K562 (cell line): Measurements from ENCODE around the gene NFIB. TPM values are rescaled to one million over a fixed set of nuclear protein-coding genes. Genes with fewer than 3 reads are reported as not detected.

Experiments
- ATAC-seq: fragments of 200-7000 bp; cut with Tn5 transposase; 3 replicates; pipeline ENCODE4 v1.9.1; 2020; ENCODE audit warnings: moderate library complexity
- BruUV-seq: library from RNA; stranded (reverse); fragments of 400-500 nt; replicated peaks from 2 replicates; lab custom pipeline; 2021; lab: Mats Ljungman, UMichigan
- CTCF ChIA-PET: fragments of 300-600 bp; formaldehyde crosslinking; extraction: SDS; loops from one replicate; lab custom pipeline; 2021; ENCODE audit warnings: low intra/inter-chr PET ratio; lab: Yijun Ruan, JAX
- POLR2A ChIA-PET: fragments of 300-600, 350-650 bp; sonication (Branson Sonifier 250); formaldehyde crosslinking; extraction: SDS; loops from one replicate; lab custom pipeline; 2021; ENCODE audit warnings: antibody characterized with exemption, inconsistent platforms; lab: Yijun Ruan, JAX
- DNase-seq, 4 experiments: peaks; one replicate each; pipeline versions ENCODE4 v3.0.0 to v3.0.0-alpha.2; 2011 to 2018; ENCODE audit warnings: low spot score in 3 of 4, mixed read lengths in 3 of 4; ENCODE audit errors: extremely low read depth in 1 of 4
- FAIRE-seq: peaks from 2 replicates; lab custom pipeline; 2011; peaks lifted over from hg19 to GRCh38; lab: Jason Lieb, UNC
- H2AFZ ChIP-seq: 2 replicates; pipeline ENCODE4 v1.6.0; 2011; ENCODE audit warnings: low read depth, low read length, control low read depth, inconsistent platforms
- H3K27ac ChIP-seq: fragments of 200-600 bp; 3 replicates; pipeline ENCODE4 v1.8.0; 2011; ENCODE audit warnings: low read depth, mild to moderate bottlenecking, control low read depth, inconsistent platforms, low read length, moderate library complexity, mixed read lengths; ENCODE audit errors: extremely low read depth
- H3K27me3 ChIP-seq, 2 experiments: fragments of 300-600 bp in 1 of 2; 2 replicates in 1 of 2; 3 replicates in 1 of 2; pipeline versions ENCODE4 v1.6.0 to v1.8.0; 2011; ENCODE audit warnings: inconsistent platforms in 2 of 2, low read length in 2 of 2, mild to moderate bottlenecking in 1 of 2, mixed read lengths in 1 of 2, moderate library complexity in 1 of 2; ENCODE audit not compliant: control insufficient read depth in 2 of 2, insufficient read depth in 2 of 2
- H3K36me3 ChIP-seq: fragments of 300-600 bp; 3 replicates; pipeline ENCODE4 v1.8.0; 2011; ENCODE audit warnings: mild to moderate bottlenecking, low read length, inconsistent platforms; ENCODE audit not compliant: control insufficient read depth, insufficient read depth
- H3K4me1 ChIP-seq, 2 experiments: fragments of 200-600 bp in 1 of 2; replicated peaks in 1 of 2; 2 replicates in 1 of 2; 3 replicates in 1 of 2; pipeline versions ENCODE4 v1.5.1 to v1.8.0; 2011; ENCODE audit warnings: inconsistent platforms in 2 of 2, low read length in 2 of 2, mild to moderate bottlenecking in 1 of 2, mixed read lengths in 1 of 2, moderate library complexity in 1 of 2; ENCODE audit not compliant: control insufficient read depth in 2 of 2, insufficient read depth in 2 of 2
- H3K4me2 ChIP-seq: 2 replicates; pipeline ENCODE4 v1.6.1; 2011; ENCODE audit warnings: low read length, control low read depth, inconsistent platforms, mixed read lengths; ENCODE audit not compliant: insufficient read depth
- H3K4me3 ChIP-seq: fragments of 200-600 bp; sonication (generic), shearing (Covaris generic); 2 replicates; pipeline ENCODE4 v1.5.1; 2016; ENCODE audit warnings: control low read depth, inconsistent platforms
- H3K79me2 ChIP-seq: fragments of 200-600 bp; 3 replicates; pipeline ENCODE4 v1.8.0; 2011; ENCODE audit warnings: low read length, inconsistent platforms; ENCODE audit not compliant: control insufficient read depth, insufficient read depth
- H3K9ac ChIP-seq, 2 experiments: 2 replicates each; pipeline versions ENCODE4 v1.6.0 to v1.6.1; 2011; ENCODE audit warnings: low read depth in 2 of 2, low read length in 2 of 2, control low read depth in 1 of 2, inconsistent platforms in 1 of 2, mild to moderate bottlenecking in 1 of 2, mixed read lengths in 1 of 2; ENCODE audit not compliant: insufficient read depth in 1 of 2
- H3K9me1 ChIP-seq: one replicate; pipeline ENCODE4 v1.6.0; 2011; ENCODE audit warnings: inconsistent platforms, mild to moderate bottlenecking, low read length, moderate library complexity; ENCODE audit not compliant: control insufficient read depth, insufficient read depth
- H3K9me3 ChIP-seq: replicated peaks from 2 replicates; pipeline ENCODE4 v1.5.1; 2011; ENCODE audit warnings: low read depth, low read length, inconsistent platforms; ENCODE audit not compliant: control insufficient read depth, insufficient read depth
- H4K20me1 ChIP-seq: replicated peaks from 2 replicates; pipeline ENCODE4 v1.6.1; 2011; ENCODE audit warnings: low read length, inconsistent platforms, mixed read lengths; ENCODE audit not compliant: control insufficient read depth, insufficient read depth
- CUX1 ChIP-seq: fragments of 200-800 bp; sonication (Bioruptor generic); IDR thresholded peaks from 2 replicates; pipeline ENCODE4 v1.6.1; 2016; ENCODE audit warnings: missing genetic modification characterization, missing compliant biosample characterization
- DMBX1 ChIP-seq: fragments of 250-450 bp; sonication (Bioruptor Pico); IDR thresholded peaks from 2 replicates; pipeline ENCODE4 v1.8.0; 2022; ENCODE audit warnings: inconsistent platforms, mild to moderate bottlenecking, moderate library complexity, borderline replicate concordance
- HMG20B ChIP-seq: fragments of 250-450 bp; sonication (Bioruptor Pico); IDR thresholded peaks from 2 replicates; pipeline ENCODE4 v1.5.0; 2021; ENCODE audit warnings: mild to moderate bottlenecking
- RNF2 ChIP-seq: sonication (generic); IDR thresholded peaks from 2 replicates; pipeline ENCODE4 v1.6.1; 2016
- SMC3 ChIP-seq: conservative IDR thresholded peaks from 2 replicates; pipeline ENCODE4 v1.6.1; 2011; ENCODE audit warnings: low read depth, low read length, improper control_type of control experiment; ENCODE audit not compliant: insufficient read depth
- SPI1 ChIP-seq: IDR thresholded peaks from 2 replicates; pipeline ENCODE4 v1.6.1; 2011; ENCODE audit warnings: low read depth, low read length, control low read depth, borderline replicate concordance
- XRCC4 ChIP-seq: IDR thresholded peaks from one replicate; pipeline ENCODE4 v1.6.1; 2011; ENCODE audit not compliant: insufficient read depth, insufficient read length; ENCODE audit errors: extremely low read depth
- ZC3H11A ChIP-seq: IDR thresholded peaks from 2 replicates; pipeline ENCODE4 v1.6.1; 2012; ENCODE audit warnings: low read depth, low read length, improper control_type of control experiment
- ZNF212 ChIP-seq: fragments of 450-650 bp; formaldehyde crosslinking; IDR thresholded peaks from 2 replicates; pipeline ENCODE4 v1.4.0; 2020; ENCODE audit warnings: mild to moderate bottlenecking
- ZNF780A ChIP-seq: fragments of 250-450 bp; sonication (Bioruptor Pico); IDR thresholded peaks from 2 replicates; pipeline ENCODE4 v1.5.0; 2021; ENCODE audit warnings: mild to moderate bottlenecking
- WGBS: fragments of 100-300 bp; shearing (Covaris generic); methylation state at CpG from one replicate; pipeline ENCODE4 v1.1.6; 2016; ENCODE audit warnings: low coverage, mixed read lengths; ENCODE audit not compliant: insufficient coverage; ENCODE audit errors: missing lambda C conversion rate; 5-methylcytosine and 5-hydroxymethylcytosine counted together
- in situ Hi-C: fragments of 300-500 bp; cut with MboI; formaldehyde crosslinking; loops from 4 replicates; pipeline ENCODE4 v1.15.0; 2018; ENCODE audit warnings: inconsistent platforms, mixed read lengths
- intact Hi-C: fragments of 100-400 bp; cut with micrococcal nuclease; formaldehyde crosslinking; loops from 2 replicates; pipeline ENCODE4 v1.14.2; 2022
- polyA plus RNA-seq, 8 experiments: library from polyadenylated mRNA; depleted of rRNA in 4 of 8; stranded (reverse) in 5 of 8; unstranded in 3 of 8; fragments of >200 nt; fragmentation: Nextera tagmentation in 2 of 8; fragmentation: Illumina TruSeq in 1 of 8; extraction: Ambion mirVana in 2 of 8; extraction: Trizol in 1 of 8; gene quantifications; 2 replicates each; pipeline versions ENCODE4 v1.2.1 to v1.2.3, GENCODE V29; 2011 to 2014; ENCODE audit warnings: inconsistent platforms in 1 of 8, missing spikeins in 1 of 8
- total RNA-seq, 7 experiments: library from RNA; depleted of rRNA in 6 of 7; stranded (reverse); fragments of >200 nt in 6 of 7; fragmentation: Illumina TruSeq in 2 of 7; extraction: Trizol in 2 of 7; gene quantifications; 2 replicates each; pipeline versions ENCODE4 v1.2.1 to v1.2.3, GENCODE V29; 2011 to 2021; ENCODE audit warnings: low replicate concordance in 1 of 7
- TF ChIP-seq, protein P1 (sequence below): fragments of 450-650 bp; formaldehyde crosslinking; IDR thresholded peaks from 2 replicates; pipeline ENCODE4 v1.4.0; 2020; ENCODE audit warnings: mild to moderate bottlenecking, moderate library complexity
- TF ChIP-seq, protein P2 (sequence below): fragments of 250-450 bp; sonication (Bioruptor Pico); IDR thresholded peaks from 2 replicates; pipeline ENCODE4 v1.5.0; 2021; ENCODE audit warnings: mild to moderate bottlenecking, borderline replicate concordance

The NFIB gene
- total and polyA plus RNA-seq, 9 of the 15 experiments (the other 6 are each of a cell fraction or from before 2014, with no cell fraction given): 1.2 to 3.3 (median 1.9) TPM

GRCh38 chr9:14112226-14112625 is 201.7 kb downstream of the NFIB start (continued):
- TF ChIP-seq CUX1 (CRISPR knock-in tag) (no peak), ZNF212 (CRISPR knock-in tag) (no peak), HMG20B (CRISPR knock-in tag) (no peak), SPI1 (no peak), XRCC4 (no peak)

DNA sequence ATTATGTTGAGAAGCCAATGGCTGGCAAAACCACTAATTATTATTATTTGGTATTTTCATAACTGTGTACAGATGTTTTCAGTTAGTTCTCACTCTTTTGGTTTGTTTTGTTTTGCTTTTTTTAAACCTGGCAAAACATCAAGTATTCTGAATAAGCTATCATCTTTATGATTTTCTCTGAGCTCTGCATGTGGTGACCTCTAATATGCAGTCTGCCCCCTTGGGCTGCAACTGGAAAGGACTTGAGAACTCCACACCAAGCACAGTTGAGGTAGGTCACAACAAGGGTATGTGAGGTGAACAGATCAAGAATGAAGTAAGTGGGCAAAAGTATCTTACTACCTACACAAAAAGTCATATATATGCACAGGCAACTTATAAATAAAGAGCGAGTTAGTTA is 202.2 kb downstream of the NFIB start:
- POLR2A ChIA-PET: no interaction called here
- H2AFZ ChIP-seq: no peak overlapping the region
- H3K9me3 ChIP-seq: no peaks in the 10 kb centered on the region
- peaks cover 0 to 5% of the 10 kb centered on the region in 2 experiments; a peak in 2 of 5 replicates for H3K4me1 ChIP-seq
- H4K20me1 ChIP-seq: no peaks in the 10 kb centered on the region
- in situ Hi-C loops (no loop called here), intact Hi-C loops (no loop called here)
- BruUV-seq: no TSS peak
- no peak overlapping the region for H3K9ac ChIP-seq
- no peaks in the 10 kb centered on the region for H3K9me1 ChIP-seq
- CTCF ChIA-PET: no interaction called here
- no peak for ATAC-seq
- 73% methylated on average over 1 of the region's 1 CpG for WGBS
- H3K4me2 ChIP-seq: no peak overlapping the region
- no peak overlapping the region for H3K27ac ChIP-seq
- DNase-seq: no peak
- H3K79me2 ChIP-seq: no peaks in the 10 kb centered on the region
- TF ChIP-seq ZNF780A (CRISPR knock-in tag): no peak
- TF ChIP-seq, protein P1, sequence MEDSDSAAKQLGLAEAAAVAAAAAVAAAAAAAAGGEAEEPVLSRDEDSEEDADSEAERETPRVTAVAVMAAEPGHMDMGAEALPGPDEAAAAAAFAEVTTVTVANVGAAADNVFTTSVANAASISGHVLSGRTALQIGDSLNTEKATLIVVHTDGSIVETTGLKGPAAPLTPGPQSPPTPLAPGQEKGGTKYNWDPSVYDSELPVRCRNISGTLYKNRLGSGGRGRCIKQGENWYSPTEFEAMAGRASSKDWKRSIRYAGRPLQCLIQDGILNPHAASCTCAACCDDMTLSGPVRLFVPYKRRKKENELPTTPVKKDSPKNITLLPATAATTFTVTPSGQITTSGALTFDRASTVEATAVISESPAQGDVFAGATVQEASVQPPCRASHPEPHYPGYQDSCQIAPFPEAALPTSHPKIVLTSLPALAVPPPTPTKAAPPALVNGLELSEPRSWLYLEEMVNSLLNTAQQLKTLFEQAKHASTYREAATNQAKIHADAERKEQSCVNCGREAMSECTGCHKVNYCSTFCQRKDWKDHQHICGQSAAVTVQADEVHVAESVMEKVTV: no peak
- TF ChIP-seq SMC3: no peak
- no peak for TF ChIP-seq RNF2
- TF ChIP-seq DMBX1 (CRISPR knock-in tag): no peak
- TF ChIP-seq ZC3H11A: no peak
- TF ChIP-seq, protein P2, sequence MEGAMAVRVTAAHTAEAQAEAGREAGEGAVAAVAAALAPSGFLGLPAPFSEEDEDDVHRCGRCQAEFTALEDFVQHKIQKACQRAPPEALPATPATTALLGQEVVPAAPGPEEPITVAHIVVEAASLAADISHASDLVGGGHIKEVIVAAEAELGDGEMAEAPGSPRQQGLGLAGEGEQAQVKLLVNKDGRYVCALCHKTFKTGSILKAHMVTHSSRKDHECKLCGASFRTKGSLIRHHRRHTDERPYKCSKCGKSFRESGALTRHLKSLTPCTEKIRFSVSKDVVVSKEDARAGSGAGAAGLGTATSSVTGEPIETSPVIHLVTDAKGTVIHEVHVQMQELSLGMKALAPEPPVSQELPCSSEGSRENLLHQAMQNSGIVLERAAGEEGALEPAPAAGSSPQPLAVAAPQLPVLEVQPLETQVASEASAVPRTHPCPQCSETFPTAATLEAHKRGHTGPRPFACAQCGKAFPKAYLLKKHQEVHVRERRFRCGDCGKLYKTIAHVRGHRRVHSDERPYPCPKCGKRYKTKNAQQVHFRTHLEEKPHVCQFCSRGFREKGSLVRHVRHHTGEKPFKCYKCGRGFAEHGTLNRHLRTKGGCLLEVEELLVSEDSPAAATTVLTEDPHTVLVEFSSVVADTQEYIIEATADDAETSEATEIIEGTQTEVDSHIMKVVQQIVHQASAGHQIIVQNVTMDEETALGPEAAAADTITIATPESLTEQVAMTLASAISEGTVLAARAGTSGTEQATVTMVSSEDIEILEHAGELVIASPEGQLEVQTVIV: no peak
- FAIRE-seq: no peak
- no peak overlapping the region for H3K4me3 ChIP-seq
- H3K27me3 ChIP-seq: no peaks in the 10 kb centered on the region
- H3K36me3 ChIP-seq: no peaks in the 10 kb centered on the region
